Epithelial cell of esophagus (primary cell): ENCODE data around the gene CIPC.
A peak's percentile ranks its signal among the peaks of the same experiment; 100 is the strongest.

Experiments
- DNase-seq: peaks from one replicate; pipeline ENCODE4 v3.0.0; 2010; ENCODE audit warnings: low read depth
- H3K4me3 ChIP-seq: 2 replicates; pipeline ENCODE4 v1.5.1; 2011; ENCODE audit warnings: mild to moderate bottlenecking, low read length, control low read depth
- CTCF ChIP-seq: IDR thresholded peaks from 2 replicates; pipeline ENCODE4 v1.5.1; 2011; ENCODE audit warnings: low read depth, mild to moderate bottlenecking, low read length, control low read depth, inconsistent platforms; ENCODE audit not compliant: insufficient read depth; ENCODE audit errors: missing control alignments

The CIPC gene

GRCh38 chr14:77153802-77154201 lies 55.7 kb downstream of the CIPC start:
- DNase-seq, result no peak
- no peak for TF ChIP-seq CTCF
- no peak overlapping the region for H3K4me3 ChIP-seq

- H3K4me3 ChIP-seq, result no peak overlapping the region
Measured at GRCh38 chr14:77154421-77154820, 56.4 kb downstream of the CIPC start.

GRCh38 chr14:77155083-77155482 lies 57.0 kb downstream of the CIPC start:
- TF ChIP-seq CTCF, result no peak
- DNase-seq, result no peak
- no peak overlapping the region for H3K4me3 ChIP-seq

More at GRCh38 chr14:77154421-77154820, 56.4 kb downstream of the CIPC start:
- no peak for TF ChIP-seq CTCF
- no peak for DNase-seq

GRCh38 chr14:77157740-77158139 lies 59.7 kb downstream of the CIPC start:
- no peak for TF ChIP-seq CTCF

GRCh38 chr14:77158175-77158881 lies 60.3 kb downstream of the CIPC start:
- TF ChIP-seq CTCF, result no peak
- no peak overlapping the region for H3K4me3 ChIP-seq
- DNase-seq, result peak; percentile 65

More at GRCh38 chr14:77157740-77158139, 59.7 kb downstream of the CIPC start:
- DNase-seq, result no peak
- no peak overlapping the region for H3K4me3 ChIP-seq

GRCh38 chr14:77158882-77159255 lies 60.8 kb downstream of the CIPC start:
- no peak for TF ChIP-seq CTCF

GRCh38 chr14:77161011-77161410 lies 63.0 kb downstream of the CIPC start:
- no peak overlapping the region for H3K4me3 ChIP-seq
- TF ChIP-seq CTCF, result no peak
- DNase-seq, result no peak

More at GRCh38 chr14:77158882-77159255, 60.8 kb downstream of the CIPC start:
- H3K4me3 ChIP-seq, result no peak overlapping the region
- no peak for DNase-seq
